ENCODE data around the gene TTC17.
"Not testable (repeated sequence)": the region's sequence is repeated elsewhere in the genome, so short reads cannot be mapped to it uniquely, and the experiment has no call there.

The TTC17 gene

GRCh38 chr11:43462359-43462758, 103.6 kb downstream of the TTC17 start:
- DNase-seq: no peak

GRCh38 chr11:43467958-43468357, 109.2 kb downstream of the TTC17 start:
- no peak for DNase-seq

- not testable (repeated sequence) for DNase-seq
These were observed 118.8 kb downstream of the TTC17 start for GRCh38 chr11:43477491-43477890.

- no peak for DNase-seq
These were observed 127.4 kb downstream of the TTC17 start for GRCh38 chr11:43486141-43486540.

- DNase-seq: no peak
These were observed 131.2 kb downstream of the TTC17 start for GRCh38 chr11:43489869-43490465.

GRCh38 chr11:43492701-43493100, 134.0 kb downstream of the TTC17 start:
- no peak for DNase-seq

- DNase-seq: no peak
These were observed 134.7 kb downstream of the TTC17 start for GRCh38 chr11:43493431-43493830.

- no peak for DNase-seq
These were observed 138.4 kb downstream of the TTC17 start for GRCh38 chr11:43497144-43497543.

- no peak for DNase-seq
These were observed 139.8 kb downstream of the TTC17 start for GRCh38 chr11:43498561-43498960.

GRCh38 chr11:43503417-43503816, 144.7 kb downstream of the TTC17 start:
- no peak for DNase-seq

GRCh38 chr11:43504316-43504950, 145.7 kb downstream of the TTC17 start:
- DNase-seq: no peak

- no peak for DNase-seq
These were observed 146.5 kb downstream of the TTC17 start for GRCh38 chr11:43505171-43505570.

- DNase-seq: no peak
These were observed 148.5 kb downstream of the TTC17 start for GRCh38 chr11:43507171-43507570.

GRCh38 chr11:43508511-43508918, 149.8 kb downstream of the TTC17 start:
- no peak for DNase-seq

- no peak for DNase-seq
These were observed 153.2 kb downstream of the TTC17 start for GRCh38 chr11:43511959-43512358.

GRCh38 chr11:43515090-43515489, 156.4 kb downstream of the TTC17 start:
- DNase-seq: no peak

- DNase-seq: no peak
These were observed 157.7 kb downstream of the TTC17 start for GRCh38 chr11:43516316-43516850.

- no peak for DNase-seq
These were observed 158.8 kb downstream of the TTC17 start for GRCh38 chr11:43517518-43517917.

GRCh38 chr11:43518408-43519160, 159.9 kb downstream of the TTC17 start:
- DNase-seq: no peak

- DNase-seq: no peak
These were observed 162.8 kb downstream of the TTC17 start for GRCh38 chr11:43521471-43521870.

- no peak for DNase-seq
These were observed 164.9 kb downstream of the TTC17 start for GRCh38 chr11:43523632-43524031.

- DNase-seq: no peak
These were observed 173.3 kb downstream of the TTC17 start for GRCh38 chr11:43532041-43532440.

- DNase-seq: no peak
These were observed 179.3 kb downstream of the TTC17 start for GRCh38 chr11:43537833-43538615.
